ENCODE results near the gene STX12.

GRCh38 chr1:27725374-27726172 is 47.4 kb upstream of the STX12 start, which contains the start of gene FAM76A:
- TF ChIP-seq, protein P1, sequence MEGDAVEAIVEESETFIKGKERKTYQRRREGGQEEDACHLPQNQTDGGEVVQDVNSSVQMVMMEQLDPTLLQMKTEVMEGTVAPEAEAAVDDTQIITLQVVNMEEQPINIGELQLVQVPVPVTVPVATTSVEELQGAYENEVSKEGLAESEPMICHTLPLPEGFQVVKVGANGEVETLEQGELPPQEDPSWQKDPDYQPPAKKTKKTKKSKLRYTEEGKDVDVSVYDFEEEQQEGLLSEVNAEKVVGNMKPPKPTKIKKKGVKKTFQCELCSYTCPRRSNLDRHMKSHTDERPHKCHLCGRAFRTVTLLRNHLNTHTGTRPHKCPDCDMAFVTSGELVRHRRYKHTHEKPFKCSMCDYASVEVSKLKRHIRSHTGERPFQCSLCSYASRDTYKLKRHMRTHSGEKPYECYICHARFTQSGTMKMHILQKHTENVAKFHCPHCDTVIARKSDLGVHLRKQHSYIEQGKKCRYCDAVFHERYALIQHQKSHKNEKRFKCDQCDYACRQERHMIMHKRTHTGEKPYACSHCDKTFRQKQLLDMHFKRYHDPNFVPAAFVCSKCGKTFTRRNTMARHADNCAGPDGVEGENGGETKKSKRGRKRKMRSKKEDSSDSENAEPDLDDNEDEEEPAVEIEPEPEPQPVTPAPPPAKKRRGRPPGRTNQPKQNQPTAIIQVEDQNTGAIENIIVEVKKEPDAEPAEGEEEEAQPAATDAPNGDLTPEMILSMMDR (IDR thresholded peaks at IDR 0.05): no peak
- no peak for TF ChIP-seq POLR2A (IDR thresholded peaks at IDR 0.05)

All from lower leg skin (tissue), 3 donors.